GM23338 (cell line): ENCODE measurements around the gene PHLDB3. TPM values are rescaled to one million over a fixed set of nuclear protein-coding genes. Genes with fewer than 3 reads are reported as not detected.

ENCODE experiments used
- ATAC-seq: fragments of 200-7000 bp; cut with Tn5 transposase; 3 replicates; pipeline ENCODE4 v1.9.1; 2020
- DNase-seq: peaks from one replicate; pipeline ENCODE4 v3.0.0-alpha.2; 2015; ENCODE audit warnings: low spot score
- H2AFZ ChIP-seq: fragments of 200-600 bp; sonication (generic); 2 replicates; pipeline ENCODE4 v1.8.0; 2016; ENCODE audit warnings: antibody characterized with exemption, mild to moderate bottlenecking, moderate library complexity
- H3F3A ChIP-seq: fragments of 200-600 bp; sonication (generic); replicated peaks from 2 replicates; pipeline ENCODE4 v1.8.0; 2017; ENCODE audit warnings: antibody characterized with exemption, mixed run types, low read depth
- H3K27ac ChIP-seq: fragments of 200-600 bp; sonication (generic); 2 replicates; pipeline ENCODE4 v1.6.1; 2016; ENCODE audit warnings: low read depth
- H3K27me3 ChIP-seq: fragments of 200-600 bp; sonication (generic); 2 replicates; pipeline ENCODE4 v1.8.0; 2016; ENCODE audit warnings: mild to moderate bottlenecking, mixed run types, moderate library complexity; ENCODE audit not compliant: insufficient read depth
- H3K36me3 ChIP-seq: fragments of 200-600 bp; sonication (generic); 2 replicates; pipeline ENCODE4 v1.8.0; 2016; ENCODE audit warnings: mild to moderate bottlenecking; ENCODE audit not compliant: insufficient read depth
- H3K4me1 ChIP-seq: fragments of 200-600 bp; sonication (generic); 2 replicates; pipeline ENCODE4 v1.8.0; 2016; ENCODE audit warnings: mild to moderate bottlenecking, moderate library complexity; ENCODE audit not compliant: insufficient read depth
- H3K4me2 ChIP-seq: fragments of 200-600 bp; sonication (generic); 2 replicates; pipeline ENCODE4 v1.7.1; 2017; ENCODE audit warnings: mixed run types
- H3K4me3 ChIP-seq: fragments of 200-600 bp; sonication (generic); 2 replicates; pipeline ENCODE4 v1.6.1; 2016; ENCODE audit warnings: mixed run types
- H3K79me2 ChIP-seq: fragments of 200-600 bp; sonication (generic); replicated peaks from 2 replicates; pipeline ENCODE4 v1.8.0; 2017; ENCODE audit warnings: mild to moderate bottlenecking; ENCODE audit not compliant: insufficient read depth
- H3K9me2 ChIP-seq: fragments of 200-600 bp; sonication (generic); 2 replicates; pipeline ENCODE4 v1.8.0; 2017; ENCODE audit not compliant: insufficient read depth
- H4K20me1 ChIP-seq: fragments of 200-600 bp; sonication (generic); replicated peaks from 2 replicates; pipeline ENCODE4 v1.8.0; 2017; ENCODE audit warnings: mild to moderate bottlenecking; ENCODE audit not compliant: insufficient read depth
- H3K27ac Mint-ChIP-seq: 2 replicates; pipeline ENCODE4 v1.8.0; 2020; ENCODE audit warnings: inconsistent platforms, mild to moderate bottlenecking, moderate library complexity, mixed read lengths
- H3K27me3 Mint-ChIP-seq: 3 replicates; pipeline ENCODE4 v1.8.0; 2022; ENCODE audit warnings: low read depth, mild to moderate bottlenecking, moderate library complexity, mixed read lengths, inconsistent platforms; ENCODE audit not compliant: insufficient read depth, poor library complexity
- H3K36me3 Mint-ChIP-seq: 3 replicates; pipeline ENCODE4 v1.8.0; 2021; ENCODE audit warnings: low read depth, mild to moderate bottlenecking, inconsistent platforms, moderate library complexity, mixed read lengths
- H3K4me1 Mint-ChIP-seq: 3 replicates; pipeline ENCODE4 v1.8.0; 2020; ENCODE audit warnings: mild to moderate bottlenecking, inconsistent platforms, mixed read lengths
- H3K4me3 Mint-ChIP-seq: 3 replicates; pipeline ENCODE4 v1.8.0; 2021; ENCODE audit warnings: moderate library complexity, mild to moderate bottlenecking, inconsistent platforms, mixed read lengths
- H3K9me3 Mint-ChIP-seq: 3 replicates; pipeline ENCODE4 v1.8.0; 2020; ENCODE audit warnings: moderate library complexity, mild to moderate bottlenecking, inconsistent platforms, mixed read lengths
- CTCF ChIP-seq, 2 experiments: fragments of 200-600 bp in 1 of 2; sonication (generic) in 1 of 2; conservative IDR thresholded peaks; 2 replicates each; pipeline versions ENCODE4 v1.5.1 to v1.6.1; 2016 to 2017; ENCODE audit warnings: antibody characterized with exemption in 2 of 2, low read depth in 2 of 2, mild to moderate bottlenecking in 2 of 2, moderate library complexity in 1 of 2
- EZH2 ChIP-seq: fragments of 200-600 bp; sonication (generic); IDR thresholded peaks from one replicate; pipeline ENCODE4 v1.8.0; 2017; ENCODE audit warnings: antibody characterized with exemption, mild to moderate bottlenecking, low read depth; ENCODE audit not compliant: unreplicated experiment
- NANOG ChIP-seq: IDR thresholded peaks from 2 replicates; pipeline ENCODE4 v1.6.1; 2016; ENCODE audit warnings: antibody characterized with exemption, borderline replicate concordance
- POLR2AphosphoS5 ChIP-seq: IDR thresholded peaks from 2 replicates; pipeline ENCODE4 v1.6.1; 2016; ENCODE audit warnings: antibody characterized with exemption, low read depth
- ZNF114 ChIP-seq: fragments of 250-450 bp; sonication (Bioruptor Pico); IDR thresholded peaks from 2 replicates; pipeline ENCODE4 v1.5.0; 2020; ENCODE audit warnings: mild to moderate bottlenecking, moderate library complexity
- ZNF331 ChIP-seq: fragments of 250-450 bp; sonication (Bioruptor Pico); IDR thresholded peaks from 2 replicates; pipeline ENCODE4 v1.5.0; 2020; ENCODE audit warnings: low read depth, mild to moderate bottlenecking, moderate library complexity
- ZNF462 ChIP-seq: fragments of 250-450 bp; sonication (Bioruptor Pico); IDR thresholded peaks from 2 replicates; pipeline ENCODE4 v1.5.0; 2020; ENCODE audit warnings: mild to moderate bottlenecking, moderate library complexity
- polyA plus RNA-seq: library from polyadenylated mRNA; unstranded; fragments of >200 nt; fragmentation: Nextera tagmentation; extraction: Ambion mirVana; gene quantifications from 2 replicates; pipeline ENCODE4 v1.2.1, GENCODE V29; 2016
- total RNA-seq: library from RNA; depleted of rRNA; stranded (reverse); fragments of >200 nt; shearing (Covaris generic); gene quantifications from 2 replicates; pipeline ENCODE4 v1.2.3, GENCODE V29; 2014

The PHLDB3 gene
- total and polyA plus RNA-seq, 2 experiments from 2014 or later, result 6.3 to 15.4 TPM

GRCh38 chr19:43552616-43553015 lies 48.1 kb upstream of the PHLDB3 start (continued):
- TF ChIP-seq ZNF462 (CRISPR knock-in tag), result no peak
- TF ChIP-seq EZH2, result no peak
- no peak for TF ChIP-seq ZNF114 (CRISPR knock-in tag)

GRCh38 chr19:43552198-43552450 lies 47.6 kb upstream of the PHLDB3 start:
- H3K27me3 ChIP-seq, result no peaks in the 10 kb centered on the region
- H2AFZ ChIP-seq, result no peak overlapping the region
- peaks cover 4% of the 10 kb centered on the region; the same call in 1 of the 2 replicates for H3K4me1 ChIP-seq
- Mint-ChIP-seq H3K4me3 (no peak overlapping the region), H3K4me1 (peaks cover 9% of the 10 kb centered on the region), H3K27ac (no peak overlapping the region), H3K27me3 (peaks cover 4% of the 10 kb centered on the region), H3K9me3 (no peaks in the 10 kb centered on the region), H3K36me3 (peaks cover 54% of the 10 kb centered on the region)
- H3K4me3 ChIP-seq, result no peak overlapping the region
- TF ChIP-seq ZNF462 (CRISPR knock-in tag) (no peak), ZNF331 (CRISPR knock-in tag) (no peak), CTCF (conservative IDR thresholded peaks at IDR 0.05; ENCODE audit: low read depth in 2 of 2) (no peak), POLR2AphosphoS5 (no peak), NANOG (no peak)
- H3K79me2 ChIP-seq, result no peaks in the 10 kb centered on the region
- no peaks in the 10 kb centered on the region for H3K9me2 ChIP-seq
- H3F3A ChIP-seq, result no peaks in the 10 kb centered on the region
- ATAC-seq, result no peak
- H4K20me1 ChIP-seq, result no peaks in the 10 kb centered on the region
- no peak overlapping the region for H3K27ac ChIP-seq
- DNase-seq, result no peak
- H3K36me3 ChIP-seq, result no peaks in the 10 kb centered on the region; the same call in 1 of the 2 replicates
- no peak overlapping the region for H3K4me2 ChIP-seq
